A549 (cell line): Measurements from ENCODE around the gene NCOA5. TPM values are rescaled to one million over a fixed set of nuclear protein-coding genes. Genes with fewer than 3 reads are reported as not detected.

Experiments
- CBX2 ChIP-seq: fragments of 200-600 bp; sonication (generic); IDR thresholded peaks from 2 replicates; pipeline ENCODE4 v1.6.1; 2016; ENCODE audit warnings: low read depth, mild to moderate bottlenecking, borderline replicate concordance
- CEBPB ChIP-seq, 2 experiments: fragments of >200 bp in 1 of 2; sonication (Bioruptor Twin) in 1 of 2; formaldehyde crosslinking in 1 of 2; IDR thresholded peaks; 2 replicates each; pipeline ENCODE4 v1.6.1; 2012 to 2016
- CHD4 ChIP-seq: fragments of 200-600 bp; sonication (generic); IDR thresholded peaks from 2 replicates; pipeline ENCODE4 v1.6.1; 2016; ENCODE audit warnings: antibody characterized with exemption, mild to moderate bottlenecking, borderline replicate concordance
- EHF ChIP-seq: fragments of 250-450 bp; sonication (Bioruptor Pico); IDR thresholded peaks from 2 replicates; pipeline ENCODE4 v1.5.0; 2020; ENCODE audit warnings: mild to moderate bottlenecking
- EP300 ChIP-seq, 2 experiments: fragments of >200 bp; sonication (Bioruptor Twin); formaldehyde crosslinking; IDR thresholded peaks; 2 replicates in 1 of 2; 3 replicates in 1 of 2; pipeline ENCODE4 v1.6.1; 2016 to 2017
- GATA3 ChIP-seq: IDR thresholded peaks from 2 replicates; pipeline ENCODE4 v1.6.1; 2012; ENCODE audit warnings: borderline replicate concordance
- HOXA7 ChIP-seq: fragments of 250-450 bp; sonication (Bioruptor Pico); IDR thresholded peaks from 2 replicates; pipeline ENCODE4 v1.5.0; 2020; ENCODE audit warnings: mild to moderate bottlenecking, moderate library complexity
- HOXB13 ChIP-seq: fragments of 250-450 bp; sonication (Bioruptor Pico); IDR thresholded peaks from 2 replicates; pipeline ENCODE4 v1.5.0; 2020; ENCODE audit warnings: low read depth, mild to moderate bottlenecking, moderate library complexity
- HOXB5 ChIP-seq: fragments of 250-450 bp; sonication (Bioruptor Pico); IDR thresholded peaks from 2 replicates; pipeline ENCODE4 v1.5.0; 2020; ENCODE audit warnings: mild to moderate bottlenecking, moderate library complexity
- JUNB ChIP-seq: fragments of >200 bp; sonication (Bioruptor Twin); formaldehyde crosslinking; IDR thresholded peaks from 2 replicates; pipeline ENCODE4 v1.6.1; 2016
- KDM1A ChIP-seq: fragments of 200-600 bp; sonication (generic); IDR thresholded peaks from 2 replicates; pipeline ENCODE4 v1.6.1; 2016; ENCODE audit warnings: low read depth, mild to moderate bottlenecking
- MAFK ChIP-seq: fragments of 450-650 bp; IDR thresholded peaks from 2 replicates; pipeline ENCODE4 v1.6.1; 2014; ENCODE audit not compliant: partially characterized antibody
- NFE2L2 ChIP-seq: fragments of 150-350 bp; conservative IDR thresholded peaks from 2 replicates; pipeline ENCODE4 v1.6.1; 2014; ENCODE audit warnings: low read length
- NPAS2 ChIP-seq: fragments of 250-450 bp; sonication (Bioruptor Pico); IDR thresholded peaks from 2 replicates; pipeline ENCODE4 v1.8.0; 2022; ENCODE audit warnings: mild to moderate bottlenecking, moderate library complexity, borderline replicate concordance
- RNF2 ChIP-seq: fragments of 200-600 bp; sonication (generic); IDR thresholded peaks from 2 replicates; pipeline ENCODE4 v1.6.1; 2016; ENCODE audit warnings: low read depth, mild to moderate bottlenecking, antibody characterized with exemption, moderate library complexity, borderline replicate concordance
- TFCP2L1 ChIP-seq: fragments of 250-450 bp; sonication (Bioruptor Pico); IDR thresholded peaks from 2 replicates; pipeline ENCODE4 v1.5.0; 2021; ENCODE audit warnings: mild to moderate bottlenecking
- ZNF302 ChIP-seq: fragments of 250-450 bp; sonication (Bioruptor Pico); IDR thresholded peaks from 2 replicates; pipeline ENCODE4 v1.9.0; 2021; ENCODE audit warnings: inconsistent platforms, mild to moderate bottlenecking, moderate library complexity
- ZSCAN20 ChIP-seq: fragments of 250-450 bp; sonication (Bioruptor Pico); IDR thresholded peaks from 2 replicates; pipeline ENCODE4 v1.8.0; 2022; ENCODE audit warnings: mild to moderate bottlenecking, moderate library complexity
- polyA plus RNA-seq, 4 experiments: library from polyadenylated mRNA; depleted of rRNA in 3 of 4; stranded (reverse); fragments of >200 nt; fragmentation: RNase III in 1 of 4; extraction: RNeasy Plus Mini Kit Qiagen cat#74134 plus additional on column Dnase treatment in 1 of 4; gene quantifications; 2 replicates in 3 of 4; 3 replicates in 1 of 4; pipeline ENCODE4 v1.2.3, GENCODE V29; 2011 to 2017
- TF ChIP-seq, protein P1 (sequence below): fragments of 250-450 bp; sonication (Bioruptor Pico); IDR thresholded peaks from 2 replicates; pipeline ENCODE4 v1.5.0; 2020; ENCODE audit warnings: low read depth, mild to moderate bottlenecking, moderate library complexity
- TF ChIP-seq, protein P2 (sequence below): fragments of 200-600 bp; sonication (generic); IDR thresholded peaks from 2 replicates; pipeline ENCODE4 v1.6.1; 2016; ENCODE audit warnings: antibody characterized with exemption, mild to moderate bottlenecking, moderate library complexity
- TF ChIP-seq, protein P3 (sequence below): IDR thresholded peaks from 2 replicates; pipeline ENCODE4 v1.6.1; 2012; ENCODE audit warnings: low read depth, borderline replicate concordance
- TF ChIP-seq, protein P4 (sequence below): IDR thresholded peaks from 2 replicates; pipeline ENCODE4 v1.6.1; 2012
- TF ChIP-seq, protein P5 (sequence below): fragments of >200 bp; sonication (Bioruptor Twin); formaldehyde crosslinking; IDR thresholded peaks from 3 replicates; pipeline ENCODE4 v1.5.1; 2016

NCOA5 gene
- polyA plus RNA-seq, 2 of the 4 experiments (the other 2 are of a cell fraction), result 27.2 to 28.0 TPM

DNA sequence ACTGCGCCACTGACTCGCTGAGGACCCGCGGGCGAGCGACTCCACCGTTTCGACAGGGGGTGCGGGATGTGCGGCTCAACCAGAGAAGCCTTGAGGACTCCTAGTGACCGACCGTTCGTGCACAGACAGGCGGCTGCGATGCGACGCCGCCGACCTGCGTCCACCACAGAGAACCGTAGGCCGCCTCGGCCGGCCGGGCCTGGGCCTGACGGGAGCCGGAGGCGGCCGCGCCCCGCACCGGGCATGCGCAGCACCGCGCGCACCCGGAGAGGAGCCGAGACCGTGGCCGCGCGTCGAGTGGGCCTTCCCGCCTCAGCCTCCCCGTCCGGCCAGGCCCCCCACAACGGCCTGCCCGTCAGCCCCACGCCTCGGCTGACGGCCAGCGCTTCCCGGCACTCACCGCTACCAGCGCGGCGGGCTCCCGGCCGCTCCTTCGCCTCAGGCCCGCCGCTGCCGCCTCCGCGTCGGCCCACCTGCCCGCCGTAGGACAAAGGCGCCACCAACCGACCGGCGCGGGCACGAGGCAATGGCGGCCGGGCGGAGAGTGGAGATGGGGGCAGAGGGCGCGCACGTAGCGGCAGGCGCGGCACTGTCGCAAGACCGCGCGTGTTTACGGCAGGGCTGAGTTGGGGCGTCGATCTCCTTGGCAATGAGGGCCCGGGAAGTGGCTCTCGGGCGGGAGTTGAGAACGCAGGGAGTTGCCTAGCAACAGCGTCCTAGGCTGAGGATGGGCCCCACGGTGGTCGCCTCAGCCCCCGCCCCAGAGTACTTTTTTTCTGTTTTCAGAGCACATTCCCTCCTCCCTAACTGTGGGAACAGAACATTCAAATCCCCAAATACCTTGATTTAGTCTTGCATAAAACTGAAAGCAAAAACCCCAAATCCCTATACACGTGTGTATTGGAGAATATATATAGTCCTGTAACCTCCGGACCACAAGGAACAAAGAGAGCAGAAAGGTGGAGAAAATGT, at the start of gene NCOA5 (continued):
- TF ChIP-seq GATA3 (peak; percentile 64), ZSCAN20 (no peak), NFE2L2 (no peak), ZNF302 (CRISPR knock-in tag) (no peak), EHF (CRISPR knock-in tag) (no peak), CHD4 (no peak), TFCP2L1 (no peak), KDM1A (no peak), CEBPB (IDR thresholded peaks at IDR 0.05) (peak; percentile 22 to 39; a peak in 2 of 4 replicates), HOXB5 (CRISPR knock-in tag) (peak; percentile 83), HOXB13 (CRISPR knock-in tag) (0 out of 2 replicates have a peak, but pooled peaks have one; percentile 59), CBX2 (no peak), HOXA7 (CRISPR knock-in tag) (no peak), RNF2 (no peak), JUNB (no peak), EP300 (IDR thresholded peaks at IDR 0.05) (no peak), MAFK (no peak), NPAS2 (CRISPR knock-in tag) (0 out of 2 replicates have a peak, but pooled peaks have one; percentile 51)
- TF ChIP-seq, protein P1, sequence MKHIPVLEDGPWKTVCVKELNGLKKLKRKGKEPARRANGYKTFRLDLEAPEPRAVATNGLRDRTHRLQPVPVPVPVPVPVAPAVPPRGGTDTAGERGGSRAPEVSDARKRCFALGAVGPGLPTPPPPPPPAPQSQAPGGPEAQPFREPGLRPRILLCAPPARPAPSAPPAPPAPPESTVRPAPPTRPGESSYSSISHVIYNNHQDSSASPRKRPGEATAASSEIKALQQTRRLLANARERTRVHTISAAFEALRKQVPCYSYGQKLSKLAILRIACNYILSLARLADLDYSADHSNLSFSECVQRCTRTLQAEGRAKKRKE (CRISPR knock-in tag), result 0 out of 2 replicates have a peak, but pooled peaks have one; percentile 16
- TF ChIP-seq, protein P2, sequence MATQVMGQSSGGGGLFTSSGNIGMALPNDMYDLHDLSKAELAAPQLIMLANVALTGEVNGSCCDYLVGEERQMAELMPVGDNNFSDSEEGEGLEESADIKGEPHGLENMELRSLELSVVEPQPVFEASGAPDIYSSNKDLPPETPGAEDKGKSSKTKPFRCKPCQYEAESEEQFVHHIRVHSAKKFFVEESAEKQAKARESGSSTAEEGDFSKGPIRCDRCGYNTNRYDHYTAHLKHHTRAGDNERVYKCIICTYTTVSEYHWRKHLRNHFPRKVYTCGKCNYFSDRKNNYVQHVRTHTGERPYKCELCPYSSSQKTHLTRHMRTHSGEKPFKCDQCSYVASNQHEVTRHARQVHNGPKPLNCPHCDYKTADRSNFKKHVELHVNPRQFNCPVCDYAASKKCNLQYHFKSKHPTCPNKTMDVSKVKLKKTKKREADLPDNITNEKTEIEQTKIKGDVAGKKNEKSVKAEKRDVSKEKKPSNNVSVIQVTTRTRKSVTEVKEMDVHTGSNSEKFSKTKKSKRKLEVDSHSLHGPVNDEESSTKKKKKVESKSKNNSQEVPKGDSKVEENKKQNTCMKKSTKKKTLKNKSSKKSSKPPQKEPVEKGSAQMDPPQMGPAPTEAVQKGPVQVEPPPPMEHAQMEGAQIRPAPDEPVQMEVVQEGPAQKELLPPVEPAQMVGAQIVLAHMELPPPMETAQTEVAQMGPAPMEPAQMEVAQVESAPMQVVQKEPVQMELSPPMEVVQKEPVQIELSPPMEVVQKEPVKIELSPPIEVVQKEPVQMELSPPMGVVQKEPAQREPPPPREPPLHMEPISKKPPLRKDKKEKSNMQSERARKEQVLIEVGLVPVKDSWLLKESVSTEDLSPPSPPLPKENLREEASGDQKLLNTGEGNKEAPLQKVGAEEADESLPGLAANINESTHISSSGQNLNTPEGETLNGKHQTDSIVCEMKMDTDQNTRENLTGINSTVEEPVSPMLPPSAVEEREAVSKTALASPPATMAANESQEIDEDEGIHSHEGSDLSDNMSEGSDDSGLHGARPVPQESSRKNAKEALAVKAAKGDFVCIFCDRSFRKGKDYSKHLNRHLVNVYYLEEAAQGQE, result no peak
- TF ChIP-seq, protein P3, sequence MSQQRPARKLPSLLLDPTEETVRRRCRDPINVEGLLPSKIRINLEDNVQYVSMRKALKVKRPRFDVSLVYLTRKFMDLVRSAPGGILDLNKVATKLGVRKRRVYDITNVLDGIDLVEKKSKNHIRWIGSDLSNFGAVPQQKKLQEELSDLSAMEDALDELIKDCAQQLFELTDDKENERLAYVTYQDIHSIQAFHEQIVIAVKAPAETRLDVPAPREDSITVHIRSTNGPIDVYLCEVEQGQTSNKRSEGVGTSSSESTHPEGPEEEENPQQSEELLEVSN, result 0 out of 2 replicates have a peak, but pooled peaks have one; percentile 51
- TF ChIP-seq, protein P4, sequence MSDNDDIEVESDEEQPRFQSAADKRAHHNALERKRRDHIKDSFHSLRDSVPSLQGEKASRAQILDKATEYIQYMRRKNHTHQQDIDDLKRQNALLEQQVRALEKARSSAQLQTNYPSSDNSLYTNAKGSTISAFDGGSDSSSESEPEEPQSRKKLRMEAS, result peak; percentile 93
- TF ChIP-seq, protein P5, sequence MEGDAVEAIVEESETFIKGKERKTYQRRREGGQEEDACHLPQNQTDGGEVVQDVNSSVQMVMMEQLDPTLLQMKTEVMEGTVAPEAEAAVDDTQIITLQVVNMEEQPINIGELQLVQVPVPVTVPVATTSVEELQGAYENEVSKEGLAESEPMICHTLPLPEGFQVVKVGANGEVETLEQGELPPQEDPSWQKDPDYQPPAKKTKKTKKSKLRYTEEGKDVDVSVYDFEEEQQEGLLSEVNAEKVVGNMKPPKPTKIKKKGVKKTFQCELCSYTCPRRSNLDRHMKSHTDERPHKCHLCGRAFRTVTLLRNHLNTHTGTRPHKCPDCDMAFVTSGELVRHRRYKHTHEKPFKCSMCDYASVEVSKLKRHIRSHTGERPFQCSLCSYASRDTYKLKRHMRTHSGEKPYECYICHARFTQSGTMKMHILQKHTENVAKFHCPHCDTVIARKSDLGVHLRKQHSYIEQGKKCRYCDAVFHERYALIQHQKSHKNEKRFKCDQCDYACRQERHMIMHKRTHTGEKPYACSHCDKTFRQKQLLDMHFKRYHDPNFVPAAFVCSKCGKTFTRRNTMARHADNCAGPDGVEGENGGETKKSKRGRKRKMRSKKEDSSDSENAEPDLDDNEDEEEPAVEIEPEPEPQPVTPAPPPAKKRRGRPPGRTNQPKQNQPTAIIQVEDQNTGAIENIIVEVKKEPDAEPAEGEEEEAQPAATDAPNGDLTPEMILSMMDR, result peak; percentile 39; the same call in 1 of the 3 replicates
